ENCODE measurements around the gene NFASC. TPM values are rescaled to one million over a fixed set of nuclear protein-coding genes. Genes with fewer than 3 reads are reported as not detected.

NFASC gene
- total RNA-seq, 8 experiments from 2014 or later: 0.56 to 85.7 (median 43.3) TPM

GRCh38 chr1:204896023-204896422 lies 25.4 kb downstream of the NFASC start:
- 0 to 96% (median 75%) methylated on average over 1 to 6 of the region's 6 CpGs; no CpG with 5 or more reads in 3 of the 10 experiments for WGBS, 10 experiments

GRCh38 chr1:204896787-204897469 lies 26.3 kb downstream of the NFASC start:
- Histone ChIP-seq H3K4me3 (no peak overlapping the region), H3K4me1 (replicated peaks in 1 of 2) (peaks cover 0 to 2% of the 10 kb centered on the region in 2 donors), H3K27ac (no peak overlapping the region)
- ATAC-seq (replicated peaks in 6 of 8): no peak
- in situ Hi-C loops (cut with MboI; ENCODE audit: low pct_unique_long_range_greater_than_20kb in 2 of 9, low sequenced_read_pairs in 9 of 9, unreplicated experiment in 9 of 9): no loop called here
- WGBS, 10 experiments: 63 to 100% (median 84%) methylated on average over 1 to 5 of the region's 5 CpGs

More at GRCh38 chr1:204896023-204896422, 25.4 kb downstream of the NFASC start:
- in situ Hi-C loops (cut with MboI; ENCODE audit: low pct_unique_long_range_greater_than_20kb in 2 of 9, low sequenced_read_pairs in 9 of 9, unreplicated experiment in 9 of 9): no loop called here
- H3K27ac ChIP-seq: no peak overlapping the region
- peaks cover 0 to 2% of the 10 kb centered on the region in 2 donors for H3K4me1 ChIP-seq (replicated peaks in 1 of 2)
- H3K4me3 ChIP-seq: no peak overlapping the region
- ATAC-seq (replicated peaks in 6 of 8): peak in 2 of 8 experiments; percentile 19 to 40

- ATAC-seq (replicated peaks in 6 of 8): no peak
- in situ Hi-C loops (cut with MboI; ENCODE audit: low pct_unique_long_range_greater_than_20kb in 2 of 9, low sequenced_read_pairs in 9 of 9, unreplicated experiment in 9 of 9): no loop called here
- H3K4me3 ChIP-seq: no peak overlapping the region
- H3K4me1 ChIP-seq (replicated peaks in 1 of 2): peaks cover 0 to 2% of the 10 kb centered on the region in 2 donors
- H3K27ac ChIP-seq: no peak overlapping the region
- 17 to 100% (median 83%) methylated on average over 1 to 2 of the region's 2 CpGs; no CpG with 5 or more reads in 1 of the 10 experiments for WGBS, 10 experiments
Measured at GRCh38 chr1:204900721-204901120, 30.1 kb downstream of the NFASC start.

GRCh38 chr1:204902671-204903070 lies 32.0 kb downstream of the NFASC start:
- no peak overlapping the region for H3K27ac ChIP-seq
- WGBS, 10 experiments: 47 to 88% (median 76%) methylated on average over 2 to 6 of the region's 6 CpGs; no CpG with 5 or more reads in 1 of the 10 experiments
- in situ Hi-C loops (cut with MboI; ENCODE audit: low pct_unique_long_range_greater_than_20kb in 2 of 9, low sequenced_read_pairs in 9 of 9, unreplicated experiment in 9 of 9): no loop called here

GRCh38 chr1:204904228-204904810 lies 33.7 kb downstream of the NFASC start:
- WGBS, 10 experiments: 60 to 100% (median 91%) methylated on average over 1 to 7 of the region's 7 CpGs; no CpG with 5 or more reads in 2 of the 10 experiments
- in situ Hi-C loops (cut with MboI; ENCODE audit: low pct_unique_long_range_greater_than_20kb in 2 of 9, low sequenced_read_pairs in 9 of 9, unreplicated experiment in 9 of 9): no loop called here
- peaks cover 0 to 2% of the 10 kb centered on the region in 2 donors for H3K4me1 ChIP-seq (replicated peaks in 1 of 2)
- no peak overlapping the region for H3K4me3 ChIP-seq
- no peak overlapping the region for H3K27ac ChIP-seq
- ATAC-seq (replicated peaks in 6 of 8): no peak

More at GRCh38 chr1:204902671-204903070, 32.0 kb downstream of the NFASC start:
- no peak overlapping the region for H3K4me3 ChIP-seq
- ATAC-seq (replicated peaks in 6 of 8): no peak
- peaks cover 0 to 2% of the 10 kb centered on the region in 2 donors for H3K4me1 ChIP-seq (replicated peaks in 1 of 2)

- 35 to 100% (median 88%) methylated on average over 1 to 3 of the region's 3 CpGs for WGBS, 10 experiments
- no peak overlapping the region for H3K27ac ChIP-seq
Measured at GRCh38 chr1:204909109-204909508, 38.4 kb downstream of the NFASC start.

GRCh38 chr1:204915861-204916495 lies 45.3 kb downstream of the NFASC start:
- 14 to 92% (median 57%) methylated on average over 1 to 5 of the region's 5 CpGs; no CpG with 5 or more reads in 2 of the 10 experiments for WGBS, 10 experiments
- Histone ChIP-seq H3K27ac (peak overlapping the region in 1 of 2 donors; percentile 9), H3K4me1 (replicated peaks in 1 of 2) (peaks cover 7 to 18% of the 10 kb centered on the region in 2 donors), H3K4me3 (no peak overlapping the region)
- in situ Hi-C loops (cut with MboI; ENCODE audit: low pct_unique_long_range_greater_than_20kb in 2 of 9, low sequenced_read_pairs in 9 of 9, unreplicated experiment in 9 of 9): no loop called here
- peak in 7 of 8 experiments; percentile 18 to 71 (median 56) for ATAC-seq (replicated peaks in 6 of 8)

More at GRCh38 chr1:204909109-204909508, 38.4 kb downstream of the NFASC start:
- no peak overlapping the region for H3K4me3 ChIP-seq
- in situ Hi-C loops (cut with MboI; ENCODE audit: low pct_unique_long_range_greater_than_20kb in 2 of 9, low sequenced_read_pairs in 9 of 9, unreplicated experiment in 9 of 9): no loop called here
- H3K4me1 ChIP-seq (replicated peaks in 1 of 2): no peaks in the 10 kb centered on the region
- ATAC-seq (replicated peaks in 6 of 8): peak in 1 of 8 experiments; percentile 10

- no peak overlapping the region for H3K4me3 ChIP-seq
- WGBS, 10 experiments: 93 to 100% (median 100%) methylated on average over 1 to 2 of the region's 2 CpGs; no CpG with 5 or more reads in 1 of the 10 experiments
- H3K27ac ChIP-seq: no peak overlapping the region
- H3K4me1 ChIP-seq (replicated peaks in 1 of 2): peaks cover 23 to 31% of the 10 kb centered on the region in 2 donors
- no peak for ATAC-seq (replicated peaks in 6 of 8)
- in situ Hi-C loops (cut with MboI; ENCODE audit: low pct_unique_long_range_greater_than_20kb in 2 of 9, low sequenced_read_pairs in 9 of 9, unreplicated experiment in 9 of 9): no loop called here
Measured at GRCh38 chr1:204917802-204918201, 47.1 kb downstream of the NFASC start.

- H3K27ac ChIP-seq: no peak overlapping the region
- in situ Hi-C loops (cut with MboI; ENCODE audit: low pct_unique_long_range_greater_than_20kb in 2 of 9, low sequenced_read_pairs in 9 of 9, unreplicated experiment in 9 of 9): no loop called here
- ATAC-seq (replicated peaks in 6 of 8): no peak
- 25 to 54% (median 42%) methylated on average over 1 to 3 of the region's 3 CpGs; no CpG with 5 or more reads in 1 of the 10 experiments for WGBS, 10 experiments
- peaks cover 47 to 51% of the 10 kb centered on the region in 2 donors for H3K4me1 ChIP-seq (replicated peaks in 1 of 2)
- no peak overlapping the region for H3K4me3 ChIP-seq
Measured at GRCh38 chr1:204920511-204920910, 49.8 kb downstream of the NFASC start.

- Histone ChIP-seq H3K4me1 (replicated peaks in 1 of 2) (peaks cover 47% of the 10 kb centered on the region in 2 donors), H3K27ac (peak overlapping the region in 1 of 2 donors; percentile 11), H3K4me3 (no peak overlapping the region)
- 0 to 100% (median 81%) methylated on average over 1 to 7 of the region's 7 CpGs; no CpG with 5 or more reads in 1 of the 10 experiments for WGBS, 10 experiments
- no peak for ATAC-seq (replicated peaks in 6 of 8)
- in situ Hi-C loops (cut with MboI; ENCODE audit: low pct_unique_long_range_greater_than_20kb in 2 of 9, low sequenced_read_pairs in 9 of 9, unreplicated experiment in 9 of 9): no loop called here
Measured at GRCh38 chr1:204920967-204921366, 50.3 kb downstream of the NFASC start.

- H3K27ac ChIP-seq: no peak overlapping the region
- in situ Hi-C loops (cut with MboI; ENCODE audit: low pct_unique_long_range_greater_than_20kb in 2 of 9, low sequenced_read_pairs in 9 of 9, unreplicated experiment in 9 of 9): no loop called here
Measured at GRCh38 chr1:204921855-204922516, 51.3 kb downstream of the NFASC start.

GRCh38 chr1:204923201-204923600 lies 52.5 kb downstream of the NFASC start:
- Histone ChIP-seq H3K4me1 (replicated peaks in 1 of 2) (peaks cover 52 to 56% of the 10 kb centered on the region in 2 donors), H3K4me3 (no peak overlapping the region), H3K27ac (peak overlapping the region; percentile 83 to 90)
- peak in 5 of 8 experiments; percentile 84 to 91 (median 86) for ATAC-seq (replicated peaks in 6 of 8)
- in situ Hi-C loops (cut with MboI; ENCODE audit: low pct_unique_long_range_greater_than_20kb in 2 of 9, low sequenced_read_pairs in 9 of 9, unreplicated experiment in 9 of 9): no loop called here
- 20 to 67% (median 41%) methylated on average over 1 to 6 of the region's 10 CpGs; no CpG with 5 or more reads in 6 of the 10 experiments for WGBS, 10 experiments

More at GRCh38 chr1:204921855-204922516, 51.3 kb downstream of the NFASC start:
- Histone ChIP-seq H3K4me1 (replicated peaks in 1 of 2) (peaks cover 44 to 47% of the 10 kb centered on the region in 2 donors), H3K4me3 (no peak overlapping the region)
- 72 to 100% (median 88%) methylated on average over 1 to 15 of the region's 15 CpGs for WGBS, 10 experiments
- ATAC-seq (replicated peaks in 6 of 8): no peak
